Panc1 (cell line): ENCODE measurements around the gene MTERF4. TPM values are rescaled to one million over a fixed set of nuclear protein-coding genes. Genes with fewer than 3 reads are reported as not detected.

Experiments used
- ATAC-seq: fragments of 200-7000 bp; cut with Tn5 transposase; 2 replicates; pipeline ENCODE4 v1.9.1; 2020; ENCODE audit warnings: mild to moderate bottlenecking, moderate library complexity
- BruUV-seq: library from RNA; stranded (reverse); fragments of 400-500 nt; replicated peaks from 2 replicates; lab custom pipeline; 2021; lab: Mats Ljungman, UMichigan
- CTCF ChIA-PET: fragments of 300-600 bp; sonication (Branson Sonifier 250); formaldehyde crosslinking; loops from one replicate; lab custom pipeline; 2022; ENCODE audit warnings: antibody characterized with exemption; lab: Charles Lee
- POLR2A ChIA-PET: fragments of 300-600 bp; sonication (Branson Sonifier 250); formaldehyde crosslinking; loops from one replicate; lab custom pipeline; 2022; ENCODE audit warnings: antibody characterized with exemption; lab: Charles Lee
- DNase-seq: peaks from one replicate; pipeline ENCODE4 v3.0.0-alpha.2; 2010; ENCODE audit warnings: low read depth, low spot score
- H3K27ac ChIP-seq: 2 replicates; pipeline ENCODE4 v1.5.1; 2011; ENCODE audit warnings: mild to moderate bottlenecking, low read length, inconsistent platforms
- H3K27me3 ChIP-seq: fragments of 200-500 bp; sonication (Bioruptor generic); 2 replicates; pipeline ENCODE4 v1.6.0; 2014; ENCODE audit warnings: low read length, inconsistent platforms; ENCODE audit not compliant: control insufficient read depth, insufficient read depth
- H3K36me3 ChIP-seq: fragments of 200-500 bp; sonication (Bioruptor generic); 2 replicates; pipeline ENCODE4 v1.5.1; 2014; ENCODE audit warnings: inconsistent platforms, mild to moderate bottlenecking, low read length, moderate library complexity; ENCODE audit not compliant: control insufficient read depth, insufficient read depth
- H3K4me1 ChIP-seq: 2 replicates; pipeline ENCODE4 v1.5.1; 2011; ENCODE audit warnings: inconsistent platforms, mild to moderate bottlenecking, low read length, moderate library complexity; ENCODE audit not compliant: control insufficient read depth, insufficient read depth
- H3K4me3 ChIP-seq, 2 experiments: 2 replicates each; pipeline ENCODE4 v1.5.1; 2011 to 2012; ENCODE audit warnings: low read depth in 2 of 2, low read length in 2 of 2, mild to moderate bottlenecking in 2 of 2, inconsistent platforms in 1 of 2, moderate library complexity in 1 of 2
- H3K9me3 ChIP-seq: fragments of 200-500 bp; sonication (Bioruptor generic); 2 replicates; pipeline ENCODE4 v1.5.1; 2014; ENCODE audit warnings: low read depth, mild to moderate bottlenecking, inconsistent platforms, low read length, moderate library complexity; ENCODE audit not compliant: control insufficient read depth, insufficient read depth
- CTCF ChIP-seq: fragments of 450-650 bp; IDR thresholded peaks from 2 replicates; pipeline ENCODE4 v1.5.1; 2017; ENCODE audit warnings: mild to moderate bottlenecking
- POLR2AphosphoS5 ChIP-seq: IDR thresholded peaks from 2 replicates; pipeline ENCODE4 v1.6.1; 2012; ENCODE audit warnings: mild to moderate bottlenecking, low read depth, low read length, moderate library complexity
- REST ChIP-seq, 2 experiments: IDR thresholded peaks; 2 replicates each; pipeline ENCODE4 v1.6.1; 2011 to 2012; ENCODE audit warnings: low read depth in 2 of 2, control low read depth in 1 of 2, low read length in 1 of 2, mild to moderate bottlenecking in 1 of 2, moderate library complexity in 1 of 2; ENCODE audit not compliant: insufficient read depth in 1 of 2
- SIN3A ChIP-seq: IDR thresholded peaks from 2 replicates; pipeline ENCODE4 v1.6.1; 2012; ENCODE audit warnings: low read depth, mild to moderate bottlenecking, low read length, moderate library complexity, borderline replicate concordance; ENCODE audit not compliant: insufficient read depth
- TCF7L2 ChIP-seq: IDR thresholded peaks from 2 replicates; pipeline ENCODE4 v1.6.1; 2011; ENCODE audit warnings: mild to moderate bottlenecking, low read depth, low read length, inconsistent platforms
- in situ Hi-C: cut with HindIII; loops from 2 replicates; pipeline ENCODE4 v1.10.0; 2016; ENCODE audit warnings: low sequenced_read_pairs, low pct_unique_long_range_greater_than_20kb
- intact Hi-C: fragments of 100-400 bp; cut with micrococcal nuclease; formaldehyde crosslinking; loops from one replicate; pipeline ENCODE4 v1.10.0; 2022; ENCODE audit not compliant: unreplicated experiment
- total RNA-seq: library from RNA; stranded (reverse); gene quantifications from one replicate; pipeline ENCODE4 v1.2.1, GENCODE V29; 2021; ENCODE audit not compliant: unreplicated experiment

The MTERF4 gene
- total RNA-seq, 1 experiment from 2014 or later, result 28.9 TPM

GRCh38 chr2:241066893-241067341 is 35.2 kb downstream of the MTERF4 start:
- Histone ChIP-seq H3K27me3 (no peaks in the 10 kb centered on the region), H3K27ac (no peak overlapping the region), H3K4me3 (no peak overlapping the region), H3K36me3 (no peaks in the 10 kb centered on the region), H3K9me3 (no peaks in the 10 kb centered on the region), H3K4me1 (no peaks in the 10 kb centered on the region)
- POLR2A ChIA-PET, result no interaction called here
- no peak for TF ChIP-seq POLR2AphosphoS5
- TF ChIP-seq REST (IDR thresholded peaks at IDR 0.05; ENCODE audit: insufficient read depth in 1 of 2, low read depth in 2 of 2, low read length in 1 of 2), result peak; percentile 89 to 93
- ATAC-seq (no peak), DNase-seq (no peak)
- intact Hi-C loops, result no loop called here
- CTCF ChIA-PET, result no interaction called here
- no TSS peak for BruUV-seq
- in situ Hi-C loops, result no loop called here

- Histone ChIP-seq H3K27ac (no peak overlapping the region), H3K36me3 (no peaks in the 10 kb centered on the region), H3K9me3 (no peaks in the 10 kb centered on the region), H3K4me3 (no peak overlapping the region), H3K27me3 (no peaks in the 10 kb centered on the region), H3K4me1 (no peaks in the 10 kb centered on the region)
- in situ Hi-C loops, result no loop called here
- intact Hi-C loops, result no loop called here
- ATAC-seq (no peak), DNase-seq (no peak)
- BruUV-seq, result no TSS peak
- ChIA-PET CTCF (interaction anchor here (1.1 kb wide), 1 partner anchor 12 kb away, joined by 3 read pairs; no protein-coding TSS in a partner anchor), POLR2A (no interaction called here)
- no peak for TF ChIP-seq SIN3A
- no peak for TF ChIP-seq CTCF
- no peak for TF ChIP-seq POLR2AphosphoS5
- TF ChIP-seq REST (IDR thresholded peaks at IDR 0.05; ENCODE audit: insufficient read depth in 1 of 2, low read depth in 2 of 2, low read length in 1 of 2), result no peak
- TF ChIP-seq TCF7L2, result no peak
Measured at GRCh38 chr2:241066171-241066892, 35.8 kb downstream of the MTERF4 start.
